ENCODE results near the gene UBE2QL1.

The UBE2QL1 gene

DNA sequence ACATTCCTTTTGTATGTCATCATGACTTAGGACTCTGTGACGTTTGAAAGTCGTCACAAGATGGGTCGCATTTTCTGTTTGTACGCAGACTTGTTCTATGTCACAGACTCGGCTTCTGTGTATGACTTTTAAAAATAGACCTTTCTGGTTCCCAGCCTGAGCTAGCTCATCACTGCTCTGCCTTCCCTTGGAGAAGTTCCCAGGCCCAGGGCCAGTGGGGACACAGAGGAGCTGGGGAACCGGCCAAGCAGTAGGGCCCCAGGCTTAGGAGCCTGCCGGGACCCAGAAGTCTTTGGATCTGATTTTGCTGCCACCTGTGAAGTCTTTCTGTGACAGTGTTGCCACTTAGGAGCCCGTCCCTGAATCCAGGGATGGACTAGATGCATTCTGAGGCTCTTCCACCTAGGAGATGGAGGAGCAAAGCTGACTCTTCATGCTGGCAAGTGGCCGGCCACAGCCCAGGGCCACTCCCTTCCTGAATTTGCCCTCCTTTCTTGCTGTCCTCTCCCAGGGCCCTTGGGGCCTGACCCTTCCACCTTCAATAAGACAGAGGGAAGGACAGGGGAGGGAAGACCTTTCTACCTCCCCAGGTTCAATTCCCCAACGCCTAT lies 18.1 kb upstream of the UBE2QL1 start:
- no peak for DNase-seq

DNA sequence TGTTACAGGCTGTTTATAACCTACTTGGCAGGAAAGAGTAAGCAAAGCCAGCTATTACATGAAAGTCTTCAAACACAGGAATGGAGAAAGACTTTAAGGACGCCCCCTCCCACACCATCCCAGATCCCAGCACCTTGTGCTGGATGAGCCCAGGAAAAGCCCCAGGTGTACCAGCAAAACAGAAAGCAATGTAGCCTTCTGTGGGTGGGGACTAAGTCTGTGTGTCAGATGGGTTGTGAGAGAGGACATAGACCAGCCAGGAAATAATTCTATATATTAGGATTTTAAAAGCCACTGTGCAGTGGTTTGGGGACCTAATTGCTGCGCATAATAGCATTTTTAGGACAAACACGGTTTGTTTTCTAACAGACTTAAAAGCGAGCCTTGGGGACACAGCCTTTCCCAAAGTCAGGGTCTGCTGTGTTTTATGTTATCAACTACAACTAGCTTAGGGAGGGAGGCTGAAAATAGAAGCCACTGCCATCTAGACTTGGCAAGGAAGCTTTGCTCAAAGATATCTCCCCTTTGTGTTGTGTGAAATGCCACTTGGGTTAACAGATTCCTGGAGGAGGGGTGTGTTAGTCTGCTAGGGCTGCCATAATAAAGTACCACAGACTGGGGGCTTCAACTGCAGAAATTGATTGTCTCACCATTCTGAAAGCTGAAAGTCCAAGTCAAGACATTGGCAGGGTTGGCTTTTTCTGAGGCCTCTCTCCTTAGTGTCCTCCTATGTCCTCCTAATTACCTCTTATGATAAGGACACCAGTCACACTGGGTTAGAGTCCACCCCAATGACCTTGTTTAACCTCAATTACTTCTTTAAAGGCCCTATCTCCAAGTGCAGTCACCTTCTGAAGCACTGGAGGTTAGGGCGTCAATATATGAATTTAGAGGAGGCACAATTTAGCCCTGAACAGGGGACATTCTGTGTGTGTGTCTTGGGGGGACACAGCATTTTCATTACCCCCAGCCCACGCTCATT lies 17.2 kb upstream of the UBE2QL1 start:
- no peak for DNase-seq

DNA sequence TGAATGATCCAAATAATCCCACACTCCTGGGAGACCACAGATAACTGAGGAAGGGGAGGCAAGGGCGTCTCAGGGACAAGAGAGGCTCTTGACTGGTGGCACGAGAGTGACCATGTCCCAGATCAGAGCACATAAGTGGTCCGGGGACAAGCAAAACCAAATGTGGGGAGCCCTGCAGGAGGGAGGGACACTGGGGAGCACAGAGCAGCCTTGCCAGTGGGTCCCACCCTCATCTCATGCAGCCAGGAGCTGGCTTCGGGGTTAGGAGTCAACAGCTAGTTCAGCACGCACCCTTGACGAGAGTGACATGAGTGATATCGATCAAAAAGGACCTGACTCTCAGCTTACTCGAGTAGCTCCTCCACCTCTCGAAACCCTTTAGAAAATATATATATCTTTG lies 16.5 kb upstream of the UBE2QL1 start:
- DNase-seq, result no peak

DNA sequence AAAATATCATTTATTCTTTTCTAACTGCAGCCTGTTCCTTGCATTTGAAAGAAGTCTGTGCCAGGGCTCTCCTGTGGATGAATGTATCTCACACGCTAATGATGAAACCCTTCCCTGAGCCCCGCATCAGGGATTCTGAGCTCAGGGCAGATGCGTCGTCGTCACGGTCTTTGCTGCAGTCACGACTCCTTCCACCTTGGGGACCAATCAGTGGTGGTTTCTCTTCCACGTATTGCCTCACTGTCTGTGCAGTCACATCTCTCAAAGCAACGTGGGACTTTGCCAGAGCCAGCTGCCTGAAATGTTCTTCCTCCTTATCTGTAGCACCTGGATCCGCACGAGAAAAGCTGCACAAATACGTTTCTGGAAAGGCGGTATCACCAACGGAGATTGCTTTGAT lies 13.9 kb upstream of the UBE2QL1 start:
- no peak for DNase-seq

DNA sequence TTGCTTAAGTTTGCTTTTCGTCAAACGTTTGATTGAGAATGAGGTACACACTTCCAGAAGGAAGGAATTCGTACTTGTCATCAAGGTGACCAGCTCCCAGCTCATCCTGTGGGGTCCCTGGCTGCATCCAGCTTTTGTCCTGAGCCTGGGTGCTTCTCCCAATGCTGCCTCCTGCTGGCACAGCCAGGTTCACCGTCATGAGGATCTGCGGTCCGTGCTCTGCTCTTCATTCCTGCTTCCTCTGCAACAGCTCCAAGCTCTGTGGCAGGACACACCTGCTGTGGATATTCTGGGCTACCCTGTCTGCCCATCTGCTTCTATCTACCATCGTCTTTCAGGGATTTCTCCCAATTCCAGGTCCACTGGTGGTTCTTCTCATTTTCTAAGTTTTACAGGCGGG lies 13.3 kb upstream of the UBE2QL1 start:
- DNase-seq, result peak; percentile 53

DNA sequence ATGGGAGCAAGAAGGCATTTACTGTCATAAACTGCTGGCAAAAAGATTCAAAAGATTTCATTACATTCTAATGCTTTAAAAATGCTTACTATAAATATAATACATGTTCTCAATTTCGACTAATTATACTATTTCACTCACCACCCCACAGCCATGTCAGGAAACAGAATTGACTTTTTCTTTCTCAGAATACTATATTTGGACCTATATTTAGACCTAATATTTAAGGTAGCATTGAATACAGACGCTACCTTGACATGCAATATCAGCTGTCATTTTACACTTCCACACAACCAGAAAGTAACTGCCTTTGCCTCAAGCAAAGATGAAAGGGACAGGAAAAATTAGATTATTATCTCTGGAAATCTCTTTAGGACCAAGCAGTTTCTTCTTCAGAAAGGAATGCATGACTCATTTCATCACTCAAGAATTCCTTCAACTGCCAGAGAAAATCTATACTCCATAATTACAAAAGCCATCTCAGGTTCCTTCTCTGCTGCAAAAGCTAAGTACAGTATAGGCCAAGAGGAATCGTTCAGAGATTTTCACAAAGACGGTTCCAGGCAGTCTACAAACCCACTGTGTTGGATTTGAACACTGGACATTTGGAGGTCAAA lies 11.8 kb upstream of the UBE2QL1 start:
- no peak for DNase-seq

DNA sequence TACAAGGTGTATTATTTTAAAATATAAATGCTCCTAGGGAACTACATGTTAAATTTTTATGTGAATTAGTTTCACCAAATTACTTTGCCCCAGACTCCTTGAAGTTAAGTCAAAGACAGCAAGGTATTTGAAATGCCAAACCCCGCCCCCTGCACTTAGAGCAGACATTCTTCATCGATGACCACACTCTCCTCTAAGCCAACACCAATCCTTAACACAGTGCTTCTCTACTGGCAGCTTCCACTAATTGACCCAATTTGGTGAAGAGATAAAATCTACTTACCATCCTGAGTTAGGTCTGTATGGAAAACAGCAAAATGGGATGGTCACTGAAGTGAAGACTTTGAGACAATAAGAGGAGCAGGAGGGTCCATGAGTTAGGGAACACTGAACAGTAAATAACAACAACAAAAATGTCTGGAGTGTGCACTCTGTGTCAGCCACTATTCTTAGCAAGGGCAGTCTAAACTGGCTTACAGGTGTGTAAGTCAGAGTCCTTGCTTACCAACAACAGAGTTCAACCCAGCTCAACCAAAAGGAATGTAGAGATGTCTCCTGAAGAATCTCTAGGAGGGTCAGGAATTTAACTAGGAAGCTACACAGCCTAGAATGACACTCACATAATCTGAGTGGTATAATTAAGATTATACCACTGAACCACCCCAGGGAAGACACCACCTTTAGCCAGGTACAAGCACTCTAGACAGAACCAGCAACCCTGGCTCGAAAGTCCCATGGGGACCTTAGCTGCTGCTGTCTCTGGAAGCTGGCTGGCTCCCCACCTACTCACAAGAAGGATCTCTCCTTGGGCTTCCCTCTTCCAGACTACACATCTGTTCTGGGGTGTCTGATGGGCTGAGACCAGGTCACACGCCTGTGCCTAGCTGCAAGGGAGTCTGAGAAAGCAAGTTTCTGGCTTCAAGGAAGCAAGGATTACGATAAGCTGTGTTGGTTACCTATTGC lies 8.8 kb upstream of the UBE2QL1 start:
- no peak for DNase-seq

DNA sequence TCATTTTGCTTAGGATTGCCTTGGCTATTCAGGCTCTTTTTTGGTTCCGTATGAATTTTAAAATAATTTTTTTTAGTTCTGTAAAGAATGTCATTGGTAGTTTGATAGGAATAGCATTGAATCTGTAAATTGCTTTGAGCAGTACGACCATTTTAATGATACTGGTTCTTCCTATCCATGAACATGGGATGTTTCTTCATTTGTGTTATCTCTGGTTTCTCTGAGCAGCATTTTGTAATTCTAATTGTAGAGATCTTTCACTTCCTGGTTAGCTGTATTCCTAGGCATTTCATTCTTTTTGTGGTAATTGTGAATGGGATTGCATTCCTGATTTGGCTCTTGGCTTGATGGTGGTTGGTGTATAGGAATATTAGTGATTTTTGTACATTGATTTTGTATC lies 6.3 kb upstream of the UBE2QL1 start:
- no peak for DNase-seq

DNA sequence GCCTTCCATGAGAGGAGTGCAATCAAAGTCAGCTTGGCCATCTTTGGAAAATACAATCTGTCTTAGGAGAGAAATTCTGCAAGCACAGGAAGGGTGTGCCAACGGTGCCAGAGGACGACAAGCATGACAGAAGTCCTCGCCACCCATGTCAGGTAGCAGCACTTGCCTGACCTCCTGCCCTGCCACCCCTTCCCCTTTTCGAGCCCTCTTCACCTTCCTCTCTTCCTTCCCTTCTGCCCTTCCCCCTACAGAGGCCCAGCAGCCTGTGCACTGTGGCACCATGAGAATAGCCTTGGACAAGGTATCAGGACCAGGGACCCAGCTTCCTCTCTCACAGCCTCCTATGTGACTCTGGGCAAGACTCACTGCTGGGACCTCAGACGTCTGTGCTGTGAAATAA lies 5.3 kb upstream of the UBE2QL1 start:
- DNase-seq, result no peak

DNA sequence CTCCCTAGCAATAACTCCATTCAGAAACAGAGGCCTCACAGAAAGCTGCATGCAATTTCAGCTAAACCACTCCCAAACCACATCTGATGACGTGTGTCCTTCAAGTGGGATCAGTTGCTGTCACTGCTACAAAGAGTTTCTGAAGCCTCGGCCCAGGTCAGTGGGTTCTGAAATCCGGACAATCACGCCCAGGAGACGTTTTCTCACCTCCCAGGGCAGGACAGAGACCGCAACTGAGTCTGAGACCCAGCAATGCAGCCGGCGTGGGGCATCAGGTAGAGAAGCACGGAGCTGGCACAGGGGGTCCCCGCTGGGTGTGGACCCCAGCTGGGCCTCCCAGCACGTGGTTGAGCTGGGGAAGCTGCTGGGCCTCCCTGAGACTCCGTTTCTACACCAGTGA lies 2.6 kb upstream of the UBE2QL1 start:
- DNase-seq, result no peak

DNA sequence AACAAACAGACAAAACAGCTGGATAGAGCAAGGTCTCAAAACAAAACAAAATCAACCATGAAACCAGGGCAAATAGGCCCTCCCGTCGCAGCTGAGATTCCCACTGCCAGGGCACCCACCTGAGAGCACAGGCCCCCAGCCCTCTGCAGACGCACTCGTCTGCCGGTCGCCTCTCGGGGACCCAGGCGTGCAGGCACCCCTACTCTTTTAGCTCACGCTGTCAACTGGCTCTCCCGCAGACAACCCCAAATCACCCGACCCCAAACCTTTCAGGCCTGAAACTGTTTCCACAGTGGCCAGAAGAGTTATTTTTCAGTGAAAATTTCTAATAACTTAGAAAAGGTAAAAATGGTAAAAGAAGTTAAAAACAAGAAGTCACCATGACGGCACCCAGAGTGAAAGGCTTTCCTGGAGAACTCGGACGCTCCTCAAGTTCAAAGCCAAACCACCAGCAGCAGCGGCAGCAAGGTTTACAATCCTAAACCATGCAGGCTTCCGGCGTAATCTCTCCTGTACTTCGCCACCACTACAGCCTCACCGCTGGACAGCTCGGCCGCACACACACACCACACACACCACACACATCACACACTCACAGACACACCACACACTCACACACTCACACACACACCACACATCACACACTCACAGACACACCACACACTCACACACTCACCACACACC lies 1.9 kb upstream of the UBE2QL1 start:
- DNase-seq, result peak; percentile 3

DNA sequence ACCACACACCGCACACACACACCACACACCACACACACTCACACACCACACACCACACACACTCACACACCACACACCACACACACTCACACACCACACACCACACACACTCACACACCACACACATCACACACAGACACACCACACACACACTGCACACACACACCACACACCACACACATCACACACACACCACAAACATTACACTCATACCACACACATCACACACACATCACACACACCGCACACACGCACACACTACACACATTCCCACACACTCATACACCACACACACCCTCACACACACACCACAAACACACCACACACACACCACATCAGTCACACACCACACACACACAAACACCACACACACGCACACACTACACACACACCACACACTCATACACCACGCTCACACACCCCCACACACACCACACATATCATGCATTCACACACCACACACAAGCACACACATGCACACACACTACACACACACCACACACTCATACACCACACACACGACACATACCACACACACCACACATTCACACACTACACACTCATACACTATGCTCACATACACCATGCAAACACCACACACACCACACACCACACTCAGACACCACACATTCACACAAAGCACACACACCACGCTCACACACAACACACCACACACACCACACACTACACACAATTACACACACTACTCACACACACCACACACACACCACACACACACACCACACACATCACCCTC lies 1.1 kb upstream of the UBE2QL1 start:
- DNase-seq, result no peak

DNA sequence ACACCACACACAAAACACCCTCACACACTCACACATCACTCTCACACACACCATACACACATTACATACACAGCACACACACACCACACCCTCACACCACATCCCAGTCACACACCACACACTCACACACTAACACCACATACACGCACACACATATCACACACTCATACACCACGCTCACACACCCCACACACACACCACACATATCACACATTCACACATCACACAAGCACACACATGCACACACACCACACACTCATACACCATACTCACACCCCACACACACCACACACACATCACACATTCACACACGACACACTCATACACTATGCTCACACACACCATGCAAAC lies 543 bp upstream of the UBE2QL1 start:
- DNase-seq, result no peak

DNA sequence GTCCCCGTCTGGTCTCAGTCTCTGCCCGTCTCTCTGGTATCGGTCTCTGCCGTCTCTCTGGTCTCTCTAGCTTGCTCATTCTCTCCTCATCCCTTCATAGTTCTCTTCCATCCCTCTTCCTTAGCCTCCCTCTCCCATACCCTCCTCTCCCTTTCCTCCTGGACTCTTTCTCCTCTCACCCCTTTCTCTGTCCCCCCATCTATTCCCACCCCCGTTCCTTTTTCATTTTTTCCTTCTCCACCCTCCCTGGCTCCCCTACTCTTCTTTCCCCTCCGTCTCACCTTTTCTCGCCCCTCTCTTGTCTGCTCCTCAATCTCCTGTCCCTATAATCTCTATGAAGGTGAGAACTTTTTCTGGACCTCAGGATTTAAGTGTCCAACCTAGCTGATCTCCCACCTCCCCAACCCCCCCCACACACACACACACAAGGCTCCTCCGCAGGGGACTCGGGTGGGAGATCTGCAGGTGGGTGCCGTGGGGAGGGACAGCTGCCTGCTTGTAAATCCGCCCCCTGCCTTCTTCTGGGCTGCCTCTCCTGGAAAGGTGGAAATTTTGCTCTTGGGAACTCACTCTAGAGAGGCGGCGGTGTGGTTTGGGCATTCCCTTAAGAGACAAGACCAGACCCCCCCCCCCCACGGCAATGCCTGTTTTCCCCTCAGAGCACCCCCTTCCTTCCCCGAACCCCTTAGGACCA lies 953 bp downstream of the UBE2QL1 start:
- DNase-seq, result peak; percentile 45

DNA sequence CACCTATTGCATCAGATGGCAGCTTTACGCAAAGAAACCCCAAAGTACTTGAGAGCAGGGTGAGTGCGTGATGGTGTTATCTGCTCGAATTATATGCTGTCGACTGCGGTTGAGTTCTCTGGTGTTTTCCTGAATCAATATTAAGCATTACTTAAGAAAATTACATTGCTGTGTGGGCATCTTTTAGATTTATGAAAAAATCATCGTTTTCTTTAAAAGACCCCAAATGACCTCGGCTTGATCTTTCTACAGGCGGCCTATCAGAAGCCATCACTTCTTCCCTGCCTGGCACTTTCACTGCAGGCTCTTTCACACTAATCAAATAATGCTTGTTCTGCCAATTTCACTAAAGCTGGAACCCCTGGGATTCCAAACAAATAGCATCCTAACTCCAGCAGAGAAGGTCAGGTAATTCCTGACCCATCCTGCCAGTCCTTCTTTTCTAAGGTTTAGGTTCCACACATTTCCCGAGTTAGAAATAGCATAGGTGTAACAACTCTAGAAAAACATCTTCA lies 1.7 kb downstream of the UBE2QL1 start:
- peak; percentile 31 for DNase-seq

DNA sequence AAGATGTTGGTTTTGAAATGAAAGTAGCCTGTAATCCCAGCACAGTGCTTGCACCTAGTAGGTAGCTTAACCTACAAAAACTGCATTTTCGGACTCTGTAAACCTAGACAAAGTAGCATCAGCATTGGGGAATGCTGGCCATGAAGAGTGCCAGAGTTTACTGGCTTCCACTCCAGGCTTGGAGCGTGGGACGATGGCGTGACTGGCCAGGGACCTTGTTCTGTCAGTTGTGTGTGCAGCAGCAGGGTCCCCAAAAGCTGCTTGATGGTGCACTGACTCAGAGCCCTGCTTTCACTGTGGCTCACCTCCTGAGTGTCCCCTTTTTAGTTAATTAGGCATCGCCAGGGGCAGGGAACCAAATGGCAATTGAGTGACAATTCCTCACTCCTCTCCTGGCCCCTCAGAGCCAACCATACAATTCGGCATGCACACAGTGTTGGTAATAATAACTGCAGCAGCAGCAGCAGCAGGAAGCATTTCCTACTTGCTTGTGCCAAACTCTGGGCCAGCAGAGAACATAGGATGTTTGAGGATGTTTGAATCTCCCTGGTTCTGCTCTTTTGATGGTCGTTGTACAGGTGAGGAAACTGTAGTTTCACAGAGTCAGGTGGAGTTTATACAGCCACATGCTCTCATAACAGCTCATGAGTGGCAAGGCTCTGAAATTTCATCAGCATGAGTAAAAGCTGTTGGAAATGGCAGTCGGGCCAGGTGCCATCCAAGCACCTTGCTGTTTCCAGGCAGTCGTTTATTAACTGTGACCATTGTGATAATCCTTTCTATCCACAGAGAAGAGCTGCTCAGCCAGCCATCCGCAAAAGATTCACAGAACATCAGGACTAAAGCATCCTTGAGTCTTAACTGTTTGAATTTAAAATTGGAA lies 4.2 kb downstream of the UBE2QL1 start:
- peak; percentile 49 for DNase-seq

DNA sequence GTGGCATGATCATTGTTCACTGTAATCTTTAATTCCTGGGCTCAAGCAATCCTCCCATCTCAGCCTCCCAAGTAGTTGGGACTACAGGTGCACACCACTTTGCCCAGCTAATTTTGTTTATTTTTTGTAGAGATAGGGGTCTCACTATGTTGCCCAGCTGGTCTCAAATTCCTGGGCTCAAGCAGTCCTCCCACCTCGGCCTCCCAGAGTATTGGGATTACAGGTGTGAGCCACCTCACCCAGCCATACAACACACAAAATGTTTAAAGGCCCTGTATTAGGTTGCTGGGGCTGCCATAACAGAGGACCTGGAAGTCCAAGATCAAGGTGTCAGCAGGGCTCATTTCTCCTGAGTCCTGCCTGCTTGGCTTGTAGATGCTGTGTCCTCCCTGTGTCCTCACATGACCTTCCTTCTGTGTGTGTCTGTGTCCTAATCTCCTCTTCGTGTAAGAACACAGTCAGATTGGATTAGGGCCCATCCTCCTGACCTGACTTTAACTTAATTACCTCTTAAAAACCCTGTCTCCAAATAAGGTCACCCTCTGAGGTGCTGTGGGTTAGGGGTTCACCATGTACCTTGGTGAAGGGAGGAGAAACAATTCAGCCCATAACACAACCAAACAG lies 5.4 kb downstream of the UBE2QL1 start:
- peak; percentile 92 for DNase-seq

DNA sequence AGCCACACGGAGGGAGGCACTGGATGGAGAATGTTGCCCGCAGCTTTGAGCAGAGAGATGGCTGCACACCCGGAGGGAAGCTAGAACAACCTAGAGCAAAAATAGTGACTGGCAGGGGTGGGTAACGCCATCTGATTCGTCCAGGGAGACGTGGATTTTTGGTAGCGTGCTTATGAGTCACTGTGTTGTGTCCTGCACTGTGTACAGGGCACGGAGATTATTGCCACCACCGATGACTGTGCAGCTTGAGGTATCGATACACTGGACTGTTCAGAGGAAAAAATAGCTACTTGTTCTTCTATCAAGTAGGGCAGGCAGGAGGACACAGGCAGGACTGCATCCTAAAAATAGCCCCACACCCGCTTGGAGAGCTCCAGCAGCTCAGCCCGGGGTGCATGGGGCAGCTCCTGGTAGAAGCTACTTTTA lies 6.0 kb downstream of the UBE2QL1 start:
- peak; percentile 49 for DNase-seq
